ENCODE results near the gene ZNF695. TPM values are rescaled to one million over a fixed set of nuclear protein-coding genes. Genes with fewer than 3 reads are reported as not detected.
A peak's percentile ranks its signal among the peaks of the same experiment; 100 is the strongest.
"Not testable (repeated sequence)": the region's sequence is repeated elsewhere in the genome, so short reads cannot be mapped to it uniquely, and the experiment has no call there.

The ZNF695 gene
- total and polyA plus RNA-seq, 11 donors, result 0.06 to 0.53 TPM; not detected in 9

GRCh38 chr1:247013391-247013790 lies 5.5 kb upstream of the ZNF695 start:
- no peaks in the 10 kb centered on the region for H3K4me1 ChIP-seq
- H3K27me3 ChIP-seq, result no peaks in the 10 kb centered on the region
- no peak for ATAC-seq
- no peaks in the 10 kb centered on the region for H3K36me3 ChIP-seq
- TF ChIP-seq POLR2A (IDR thresholded peaks at IDR 0.05), result no peak
- TF ChIP-seq, protein P1, sequence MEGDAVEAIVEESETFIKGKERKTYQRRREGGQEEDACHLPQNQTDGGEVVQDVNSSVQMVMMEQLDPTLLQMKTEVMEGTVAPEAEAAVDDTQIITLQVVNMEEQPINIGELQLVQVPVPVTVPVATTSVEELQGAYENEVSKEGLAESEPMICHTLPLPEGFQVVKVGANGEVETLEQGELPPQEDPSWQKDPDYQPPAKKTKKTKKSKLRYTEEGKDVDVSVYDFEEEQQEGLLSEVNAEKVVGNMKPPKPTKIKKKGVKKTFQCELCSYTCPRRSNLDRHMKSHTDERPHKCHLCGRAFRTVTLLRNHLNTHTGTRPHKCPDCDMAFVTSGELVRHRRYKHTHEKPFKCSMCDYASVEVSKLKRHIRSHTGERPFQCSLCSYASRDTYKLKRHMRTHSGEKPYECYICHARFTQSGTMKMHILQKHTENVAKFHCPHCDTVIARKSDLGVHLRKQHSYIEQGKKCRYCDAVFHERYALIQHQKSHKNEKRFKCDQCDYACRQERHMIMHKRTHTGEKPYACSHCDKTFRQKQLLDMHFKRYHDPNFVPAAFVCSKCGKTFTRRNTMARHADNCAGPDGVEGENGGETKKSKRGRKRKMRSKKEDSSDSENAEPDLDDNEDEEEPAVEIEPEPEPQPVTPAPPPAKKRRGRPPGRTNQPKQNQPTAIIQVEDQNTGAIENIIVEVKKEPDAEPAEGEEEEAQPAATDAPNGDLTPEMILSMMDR (IDR thresholded peaks at IDR 0.05), result no peak
- no peak for DNase-seq
- H3K9me3 ChIP-seq, result peaks cover 0 to 32% (median 2%) of the 10 kb centered on the region in 12 donors
- WGBS, 4 donors, result 87 to 92% (median 89%) methylated on average over 6 of the region's 6 CpGs
- intact Hi-C loops (cut with DNase I), result no loop called here
- no peak overlapping the region for H3K27ac ChIP-seq
- H3K4me3 ChIP-seq, result no peak overlapping the region

DNA sequence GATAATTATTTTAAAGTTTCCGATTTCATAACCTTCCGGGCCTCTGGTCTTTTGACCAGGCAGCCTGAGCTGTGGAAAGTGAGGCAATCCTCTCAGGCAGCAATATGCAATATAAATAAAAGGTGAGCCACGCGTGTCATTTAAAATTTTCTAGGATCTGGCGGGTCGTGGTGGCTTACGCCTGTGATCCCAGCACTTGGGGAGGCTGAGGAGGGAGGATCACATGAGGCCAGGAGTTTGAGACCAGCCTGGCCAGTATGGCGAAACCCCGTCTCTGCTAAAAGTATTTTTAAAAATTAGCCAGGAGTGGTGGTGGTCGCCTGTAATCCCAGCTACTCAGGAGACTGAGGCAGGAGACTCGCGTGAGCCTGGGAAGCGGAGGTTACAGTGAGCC lies 546 bp upstream of the ZNF695 start:
- Histone ChIP-seq H3K27ac (no peak overlapping the region), H3K9me3 (peaks cover 0 to 34% (median 4%) of the 10 kb centered on the region in 12 donors), H3K36me3 (no peaks in the 10 kb centered on the region), H3K27me3 (peaks cover 0 to 26% (median 0%) of the 10 kb centered on the region in 9 donors), H3K4me1 (peaks cover 0 to 10% (median 0%) of the 10 kb centered on the region in 12 donors), H3K4me3 (peak overlapping the region in 8 of 12 donors; percentile 55 to 72 (median 65))
- DNase-seq, result no peak
- intact Hi-C loops (cut with DNase I), result no loop called here
- TF ChIP-seq, protein P1 (IDR thresholded peaks at IDR 0.05), result no peak
- no peak for TF ChIP-seq POLR2A (IDR thresholded peaks at IDR 0.05)
- no peak for ATAC-seq
- WGBS, 4 donors, result 87 to 89% (median 88%) methylated on average over 13 of the region's 13 CpGs

- intact Hi-C loops (cut with DNase I); H3K4me3 ChIP-seq; H3K27ac ChIP-seq; DNase-seq; ATAC-seq; H3K36me3 ChIP-seq: not testable (repeated sequence)
- Histone ChIP-seq H3K9me3 (peaks cover 0 to 44% (median 8%) of the 10 kb centered on the region in 12 donors), H3K27me3 (peaks cover 0 to 26% (median 0%) of the 10 kb centered on the region in 9 donors), H3K4me1 (peaks cover 0 to 10% (median 0%) of the 10 kb centered on the region in 12 donors)
- 94 to 99% (median 96%) methylated on average over 6 of the region's 6 CpGs for WGBS, 4 donors
Measured at GRCh38 chr1:247004081-247004480, 3.8 kb downstream of the ZNF695 start.

DNA sequence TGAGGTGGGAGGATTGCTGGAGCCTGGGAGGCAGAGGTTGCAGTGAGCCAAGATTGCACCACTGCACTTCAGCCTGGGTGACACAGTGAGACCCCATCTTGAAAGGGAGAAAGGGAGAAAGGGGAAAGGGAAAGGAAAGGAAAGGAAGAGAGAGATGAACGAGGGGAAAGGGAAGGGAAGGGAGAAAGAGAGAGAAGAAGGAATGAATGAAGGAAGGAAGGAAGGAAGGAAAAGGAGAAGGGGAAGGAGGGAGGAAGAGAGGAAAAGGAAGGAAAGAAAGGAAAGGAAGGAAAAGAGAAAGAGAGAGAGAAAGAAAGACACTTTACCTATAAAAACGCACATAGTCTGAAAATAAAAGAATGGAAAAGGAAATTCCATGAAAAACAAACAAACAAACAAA lies 18.0 kb downstream of the ZNF695 start:
- intact Hi-C loops (cut with DNase I), result no loop called here
- ATAC-seq, result no peak
- no peak for DNase-seq
- Histone ChIP-seq H3K9me3 (peaks cover 0 to 99% (median 77%) of the 10 kb centered on the region in 12 donors), H3K36me3 (no peaks in the 10 kb centered on the region), H3K27me3 (no peaks in the 10 kb centered on the region), H3K4me3 (no peak overlapping the region), H3K27ac (no peak overlapping the region), H3K4me1 (no peaks in the 10 kb centered on the region)
- no peak for TF ChIP-seq POLR2A (IDR thresholded peaks at IDR 0.05)
- TF ChIP-seq, protein P1 (IDR thresholded peaks at IDR 0.05), result no peak
- WGBS, 4 donors, result 89 to 93% (median 93%) methylated on average over 2 of the region's 2 CpGs

DNA sequence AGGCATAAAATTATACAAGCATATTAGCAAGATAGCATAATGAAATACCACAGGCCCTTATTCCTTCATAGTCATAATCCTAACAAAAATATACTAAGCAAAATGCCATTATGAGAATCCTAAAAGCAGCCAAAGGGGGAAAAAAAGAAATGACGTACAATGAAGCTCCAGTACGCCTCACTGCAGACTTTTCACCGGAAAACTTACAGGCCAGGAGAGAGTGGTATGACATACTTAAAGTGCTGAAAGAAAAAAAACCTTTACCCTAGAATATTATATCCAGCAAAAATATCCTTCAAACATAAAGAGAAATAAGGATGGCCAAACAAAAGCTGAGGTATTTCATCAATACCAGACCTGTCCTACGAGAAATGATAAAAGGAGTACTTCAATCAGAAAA lies 19.5 kb downstream of the ZNF695 start:
- 95 to 98% (median 97%) methylated on average over 4 of the region's 4 CpGs for WGBS, 4 donors
- ATAC-seq (no peak), DNase-seq (no peak)
- Histone ChIP-seq H3K27me3 (no peaks in the 10 kb centered on the region), H3K4me1 (no peaks in the 10 kb centered on the region), H3K4me3 (no peak overlapping the region), H3K27ac (no peak overlapping the region), H3K36me3 (no peaks in the 10 kb centered on the region), H3K9me3 (peaks cover 0 to 100% (median 84%) of the 10 kb centered on the region in 12 donors)
- TF ChIP-seq, protein P1 (IDR thresholded peaks at IDR 0.05), result no peak
- no peak for TF ChIP-seq POLR2A (IDR thresholded peaks at IDR 0.05)
- intact Hi-C loops (cut with DNase I), result no loop called here
